H1 (cell line): ENCODE results near the gene ADAM12. TPM values are rescaled to one million over a fixed set of nuclear protein-coding genes. Genes with fewer than 3 reads are reported as not detected.

Experiments used
- CHD1 ChIP-seq: IDR thresholded peaks from 2 replicates; pipeline ENCODE4 v1.6.1; 2012; ENCODE audit warnings: low read depth, low read length, improper control_type of control experiment
- PHF8 ChIP-seq: fragments of 200-600 bp; sonication (generic); conservative IDR thresholded peaks from 2 replicates; pipeline ENCODE4 v1.7.1; 2012; ENCODE audit warnings: low read depth, mild to moderate bottlenecking, inconsistent platforms, low read length, moderate library complexity
- SIN3A ChIP-seq, 2 experiments: IDR thresholded peaks in 1 of 2; conservative IDR thresholded peaks in 1 of 2; 2 replicates each; pipeline ENCODE4 v1.6.1; 2011 to 2012; ENCODE audit warnings: low read length in 2 of 2, improper control_type of control experiment in 1 of 2, low read depth in 1 of 2, mild to moderate bottlenecking in 1 of 2
- SIRT6 ChIP-seq: IDR thresholded peaks from one replicate; pipeline ENCODE4 v1.7.1; 2012; ENCODE audit warnings: low read length, inconsistent platforms
- TBP ChIP-seq: IDR thresholded peaks from 2 replicates; pipeline ENCODE4 v1.6.1; 2011; ENCODE audit warnings: low read depth, low read length, improper control_type of control experiment
- polyA plus RNA-seq, 7 experiments: library from polyadenylated mRNA; depleted of rRNA in 3 of 7; stranded (reverse) in 5 of 7; unstranded in 2 of 7; fragments of >200 nt in 5 of 7; fragments of 200-250 nt in 2 of 7; gene quantifications; 1 replicate in 5 of 7; 2 replicates in 1 of 7; 4 replicates in 1 of 7; pipeline versions ENCODE4 v1.2.1 to v1.2.3, GENCODE V29; 2011 to 2013; ENCODE audit warnings: missing spikeins in 2 of 7, mixed read lengths in 2 of 7
- total RNA-seq: library from RNA; stranded (reverse); fragmentation: NEBNext Ultra II Directional; extraction: Animal tissue kit (Norgen Biotek cat#: 25700); gene quantifications from 2 replicates; pipeline ENCODE4 v1.2.1, GENCODE V29; 2021
- TF ChIP-seq, protein P1 (sequence below): fragments of 300-600 bp; sonication (generic); IDR thresholded peaks from 2 replicates; pipeline ENCODE4 v1.7.1; 2012; ENCODE audit warnings: low read length, moderate library complexity, mild to moderate bottlenecking, inconsistent platforms; ENCODE audit not compliant: insufficient replicate concordance

Gene ADAM12
- total and polyA plus RNA-seq, 2 of the 8 experiments (the other 6 are each of a cell fraction or from before 2014, with no cell fraction given) = 0.07 to 0.17 TPM

DNA sequence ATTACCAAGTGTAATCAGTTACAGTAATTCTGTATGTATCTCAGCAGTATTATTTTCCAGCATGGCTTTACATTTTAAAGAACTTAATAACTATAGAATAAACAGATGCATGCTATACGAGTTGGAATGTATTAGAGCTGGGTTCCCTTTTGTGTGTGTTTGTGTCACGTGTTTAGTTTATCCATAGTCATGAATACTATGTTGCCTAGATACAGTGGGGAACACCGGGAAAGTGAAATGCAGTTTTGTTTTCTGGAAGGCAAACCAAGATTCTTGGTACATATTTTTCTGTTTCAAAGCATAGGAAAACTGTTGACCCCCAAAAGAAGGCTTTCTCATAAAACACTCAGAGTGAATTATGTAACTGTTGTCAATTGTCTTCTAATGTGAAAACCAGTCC lies 372.9 kb downstream of the ADAM12 start (continued):
- TF ChIP-seq CHD1 = no peak
- TF ChIP-seq, protein P1, sequence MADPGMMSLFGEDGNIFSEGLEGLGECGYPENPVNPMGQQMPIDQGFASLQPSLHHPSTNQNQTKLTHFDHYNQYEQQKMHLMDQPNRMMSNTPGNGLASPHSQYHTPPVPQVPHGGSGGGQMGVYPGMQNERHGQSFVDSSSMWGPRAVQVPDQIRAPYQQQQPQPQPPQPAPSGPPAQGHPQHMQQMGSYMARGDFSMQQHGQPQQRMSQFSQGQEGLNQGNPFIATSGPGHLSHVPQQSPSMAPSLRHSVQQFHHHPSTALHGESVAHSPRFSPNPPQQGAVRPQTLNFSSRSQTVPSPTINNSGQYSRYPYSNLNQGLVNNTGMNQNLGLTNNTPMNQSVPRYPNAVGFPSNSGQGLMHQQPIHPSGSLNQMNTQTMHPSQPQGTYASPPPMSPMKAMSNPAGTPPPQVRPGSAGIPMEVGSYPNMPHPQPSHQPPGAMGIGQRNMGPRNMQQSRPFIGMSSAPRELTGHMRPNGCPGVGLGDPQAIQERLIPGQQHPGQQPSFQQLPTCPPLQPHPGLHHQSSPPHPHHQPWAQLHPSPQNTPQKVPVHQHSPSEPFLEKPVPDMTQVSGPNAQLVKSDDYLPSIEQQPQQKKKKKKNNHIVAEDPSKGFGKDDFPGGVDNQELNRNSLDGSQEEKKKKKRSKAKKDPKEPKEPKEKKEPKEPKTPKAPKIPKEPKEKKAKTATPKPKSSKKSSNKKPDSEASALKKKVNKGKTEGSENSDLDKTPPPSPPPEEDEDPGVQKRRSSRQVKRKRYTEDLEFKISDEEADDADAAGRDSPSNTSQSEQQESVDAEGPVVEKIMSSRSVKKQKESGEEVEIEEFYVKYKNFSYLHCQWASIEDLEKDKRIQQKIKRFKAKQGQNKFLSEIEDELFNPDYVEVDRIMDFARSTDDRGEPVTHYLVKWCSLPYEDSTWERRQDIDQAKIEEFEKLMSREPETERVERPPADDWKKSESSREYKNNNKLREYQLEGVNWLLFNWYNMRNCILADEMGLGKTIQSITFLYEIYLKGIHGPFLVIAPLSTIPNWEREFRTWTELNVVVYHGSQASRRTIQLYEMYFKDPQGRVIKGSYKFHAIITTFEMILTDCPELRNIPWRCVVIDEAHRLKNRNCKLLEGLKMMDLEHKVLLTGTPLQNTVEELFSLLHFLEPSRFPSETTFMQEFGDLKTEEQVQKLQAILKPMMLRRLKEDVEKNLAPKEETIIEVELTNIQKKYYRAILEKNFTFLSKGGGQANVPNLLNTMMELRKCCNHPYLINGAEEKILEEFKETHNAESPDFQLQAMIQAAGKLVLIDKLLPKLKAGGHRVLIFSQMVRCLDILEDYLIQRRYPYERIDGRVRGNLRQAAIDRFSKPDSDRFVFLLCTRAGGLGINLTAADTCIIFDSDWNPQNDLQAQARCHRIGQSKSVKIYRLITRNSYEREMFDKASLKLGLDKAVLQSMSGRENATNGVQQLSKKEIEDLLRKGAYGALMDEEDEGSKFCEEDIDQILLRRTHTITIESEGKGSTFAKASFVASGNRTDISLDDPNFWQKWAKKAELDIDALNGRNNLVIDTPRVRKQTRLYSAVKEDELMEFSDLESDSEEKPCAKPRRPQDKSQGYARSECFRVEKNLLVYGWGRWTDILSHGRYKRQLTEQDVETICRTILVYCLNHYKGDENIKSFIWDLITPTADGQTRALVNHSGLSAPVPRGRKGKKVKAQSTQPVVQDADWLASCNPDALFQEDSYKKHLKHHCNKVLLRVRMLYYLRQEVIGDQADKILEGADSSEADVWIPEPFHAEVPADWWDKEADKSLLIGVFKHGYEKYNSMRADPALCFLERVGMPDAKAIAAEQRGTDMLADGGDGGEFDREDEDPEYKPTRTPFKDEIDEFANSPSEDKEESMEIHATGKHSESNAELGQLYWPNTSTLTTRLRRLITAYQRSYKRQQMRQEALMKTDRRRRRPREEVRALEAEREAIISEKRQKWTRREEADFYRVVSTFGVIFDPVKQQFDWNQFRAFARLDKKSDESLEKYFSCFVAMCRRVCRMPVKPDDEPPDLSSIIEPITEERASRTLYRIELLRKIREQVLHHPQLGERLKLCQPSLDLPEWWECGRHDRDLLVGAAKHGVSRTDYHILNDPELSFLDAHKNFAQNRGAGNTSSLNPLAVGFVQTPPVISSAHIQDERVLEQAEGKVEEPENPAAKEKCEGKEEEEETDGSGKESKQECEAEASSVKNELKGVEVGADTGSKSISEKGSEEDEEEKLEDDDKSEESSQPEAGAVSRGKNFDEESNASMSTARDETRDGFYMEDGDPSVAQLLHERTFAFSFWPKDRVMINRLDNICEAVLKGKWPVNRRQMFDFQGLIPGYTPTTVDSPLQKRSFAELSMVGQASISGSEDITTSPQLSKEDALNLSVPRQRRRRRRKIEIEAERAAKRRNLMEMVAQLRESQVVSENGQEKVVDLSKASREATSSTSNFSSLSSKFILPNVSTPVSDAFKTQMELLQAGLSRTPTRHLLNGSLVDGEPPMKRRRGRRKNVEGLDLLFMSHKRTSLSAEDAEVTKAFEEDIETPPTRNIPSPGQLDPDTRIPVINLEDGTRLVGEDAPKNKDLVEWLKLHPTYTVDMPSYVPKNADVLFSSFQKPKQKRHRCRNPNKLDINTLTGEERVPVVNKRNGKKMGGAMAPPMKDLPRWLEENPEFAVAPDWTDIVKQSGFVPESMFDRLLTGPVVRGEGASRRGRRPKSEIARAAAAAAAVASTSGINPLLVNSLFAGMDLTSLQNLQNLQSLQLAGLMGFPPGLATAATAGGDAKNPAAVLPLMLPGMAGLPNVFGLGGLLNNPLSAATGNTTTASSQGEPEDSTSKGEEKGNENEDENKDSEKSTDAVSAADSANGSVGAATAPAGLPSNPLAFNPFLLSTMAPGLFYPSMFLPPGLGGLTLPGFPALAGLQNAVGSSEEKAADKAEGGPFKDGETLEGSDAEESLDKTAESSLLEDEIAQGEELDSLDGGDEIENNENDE = no peak
- TF ChIP-seq TBP = no peak
- TF ChIP-seq SIRT6 = no peak
- no peak for TF ChIP-seq SIN3A (conservative IDR thresholded peaks at IDR 0.05 in 1 of 2, IDR thresholded peaks at IDR 0.05 in 1 of 2; ENCODE audit: low read depth in 1 of 2, low read length in 2 of 2)
- no peak for TF ChIP-seq PHF8
